GM23338 (cell line): ENCODE results near the gene TRAK1. TPM values are rescaled to one million over a fixed set of nuclear protein-coding genes. Genes with fewer than 3 reads are reported as not detected.

Experiments
- ATAC-seq: fragments of 200-7000 bp; cut with Tn5 transposase; 3 replicates; pipeline ENCODE4 v1.9.1; 2020
- DNase-seq: peaks from one replicate; pipeline ENCODE4 v3.0.0-alpha.2; 2015; ENCODE audit warnings: low spot score
- H2AFZ ChIP-seq: fragments of 200-600 bp; sonication (generic); 2 replicates; pipeline ENCODE4 v1.8.0; 2016; ENCODE audit warnings: antibody characterized with exemption, mild to moderate bottlenecking, moderate library complexity
- H3F3A ChIP-seq: fragments of 200-600 bp; sonication (generic); replicated peaks from 2 replicates; pipeline ENCODE4 v1.8.0; 2017; ENCODE audit warnings: antibody characterized with exemption, mixed run types, low read depth
- H3K27ac ChIP-seq: fragments of 200-600 bp; sonication (generic); 2 replicates; pipeline ENCODE4 v1.6.1; 2016; ENCODE audit warnings: low read depth
- H3K27me3 ChIP-seq: fragments of 200-600 bp; sonication (generic); 2 replicates; pipeline ENCODE4 v1.8.0; 2016; ENCODE audit warnings: mild to moderate bottlenecking, mixed run types, moderate library complexity; ENCODE audit not compliant: insufficient read depth
- H3K36me3 ChIP-seq: fragments of 200-600 bp; sonication (generic); 2 replicates; pipeline ENCODE4 v1.8.0; 2016; ENCODE audit warnings: mild to moderate bottlenecking; ENCODE audit not compliant: insufficient read depth
- H3K4me1 ChIP-seq: fragments of 200-600 bp; sonication (generic); 2 replicates; pipeline ENCODE4 v1.8.0; 2016; ENCODE audit warnings: mild to moderate bottlenecking, moderate library complexity; ENCODE audit not compliant: insufficient read depth
- H3K4me2 ChIP-seq: fragments of 200-600 bp; sonication (generic); 2 replicates; pipeline ENCODE4 v1.7.1; 2017; ENCODE audit warnings: mixed run types
- H3K4me3 ChIP-seq: fragments of 200-600 bp; sonication (generic); 2 replicates; pipeline ENCODE4 v1.6.1; 2016; ENCODE audit warnings: mixed run types
- H3K79me2 ChIP-seq: fragments of 200-600 bp; sonication (generic); replicated peaks from 2 replicates; pipeline ENCODE4 v1.8.0; 2017; ENCODE audit warnings: mild to moderate bottlenecking; ENCODE audit not compliant: insufficient read depth
- H3K9me2 ChIP-seq: fragments of 200-600 bp; sonication (generic); 2 replicates; pipeline ENCODE4 v1.8.0; 2017; ENCODE audit not compliant: insufficient read depth
- H4K20me1 ChIP-seq: fragments of 200-600 bp; sonication (generic); replicated peaks from 2 replicates; pipeline ENCODE4 v1.8.0; 2017; ENCODE audit warnings: mild to moderate bottlenecking; ENCODE audit not compliant: insufficient read depth
- H3K27ac Mint-ChIP-seq: 2 replicates; pipeline ENCODE4 v1.8.0; 2020; ENCODE audit warnings: inconsistent platforms, mild to moderate bottlenecking, moderate library complexity, mixed read lengths
- H3K27me3 Mint-ChIP-seq: 3 replicates; pipeline ENCODE4 v1.8.0; 2022; ENCODE audit warnings: low read depth, mild to moderate bottlenecking, moderate library complexity, mixed read lengths, inconsistent platforms; ENCODE audit not compliant: insufficient read depth, poor library complexity
- H3K36me3 Mint-ChIP-seq: 3 replicates; pipeline ENCODE4 v1.8.0; 2021; ENCODE audit warnings: low read depth, mild to moderate bottlenecking, inconsistent platforms, moderate library complexity, mixed read lengths
- H3K4me1 Mint-ChIP-seq: 3 replicates; pipeline ENCODE4 v1.8.0; 2020; ENCODE audit warnings: mild to moderate bottlenecking, inconsistent platforms, mixed read lengths
- H3K4me3 Mint-ChIP-seq: 3 replicates; pipeline ENCODE4 v1.8.0; 2021; ENCODE audit warnings: moderate library complexity, mild to moderate bottlenecking, inconsistent platforms, mixed read lengths
- H3K9me3 Mint-ChIP-seq: 3 replicates; pipeline ENCODE4 v1.8.0; 2020; ENCODE audit warnings: moderate library complexity, mild to moderate bottlenecking, inconsistent platforms, mixed read lengths
- CREB1 ChIP-seq: fragments of 250-450 bp; sonication (Bioruptor Pico); IDR thresholded peaks from 2 replicates; pipeline ENCODE4 v1.5.0; 2020; ENCODE audit warnings: low read depth, mild to moderate bottlenecking, moderate library complexity
- EZH2 ChIP-seq: fragments of 200-600 bp; sonication (generic); IDR thresholded peaks from one replicate; pipeline ENCODE4 v1.8.0; 2017; ENCODE audit warnings: antibody characterized with exemption, mild to moderate bottlenecking, low read depth; ENCODE audit not compliant: unreplicated experiment
- EZH2phosphoT487 ChIP-seq: fragments of 200-600 bp; sonication (generic); IDR thresholded peaks from one replicate; pipeline ENCODE4 v1.8.1; 2018; ENCODE audit warnings: antibody characterized with exemption; ENCODE audit not compliant: unreplicated experiment
- JUNB ChIP-seq: IDR thresholded peaks from one replicate; pipeline ENCODE4 v1.6.1; 2016; ENCODE audit warnings: antibody characterized with exemption; ENCODE audit not compliant: unreplicated experiment
- NANOG ChIP-seq: IDR thresholded peaks from 2 replicates; pipeline ENCODE4 v1.6.1; 2016; ENCODE audit warnings: antibody characterized with exemption, borderline replicate concordance
- STAT1 ChIP-seq: IDR thresholded peaks from one replicate; pipeline ENCODE4 v1.6.1; 2016; ENCODE audit warnings: antibody characterized with exemption; ENCODE audit not compliant: unreplicated experiment
- polyA plus RNA-seq: library from polyadenylated mRNA; unstranded; fragments of >200 nt; fragmentation: Nextera tagmentation; extraction: Ambion mirVana; gene quantifications from 2 replicates; pipeline ENCODE4 v1.2.1, GENCODE V29; 2016
- total RNA-seq: library from RNA; depleted of rRNA; stranded (reverse); fragments of >200 nt; shearing (Covaris generic); gene quantifications from 2 replicates; pipeline ENCODE4 v1.2.3, GENCODE V29; 2014
- TF ChIP-seq, protein P1 (sequence below): IDR thresholded peaks from 2 replicates; pipeline ENCODE4 v1.6.1; 2016; ENCODE audit warnings: antibody characterized with exemption
- TF ChIP-seq, protein P2 (sequence below): fragments of 250-450 bp; sonication (Bioruptor Pico); IDR thresholded peaks from 2 replicates; pipeline ENCODE4 v1.5.0; 2020; ENCODE audit warnings: mild to moderate bottlenecking, moderate library complexity

The TRAK1 gene
- total and polyA plus RNA-seq, 2 experiments from 2014 or later = 13.4 to 47.4 TPM

DNA sequence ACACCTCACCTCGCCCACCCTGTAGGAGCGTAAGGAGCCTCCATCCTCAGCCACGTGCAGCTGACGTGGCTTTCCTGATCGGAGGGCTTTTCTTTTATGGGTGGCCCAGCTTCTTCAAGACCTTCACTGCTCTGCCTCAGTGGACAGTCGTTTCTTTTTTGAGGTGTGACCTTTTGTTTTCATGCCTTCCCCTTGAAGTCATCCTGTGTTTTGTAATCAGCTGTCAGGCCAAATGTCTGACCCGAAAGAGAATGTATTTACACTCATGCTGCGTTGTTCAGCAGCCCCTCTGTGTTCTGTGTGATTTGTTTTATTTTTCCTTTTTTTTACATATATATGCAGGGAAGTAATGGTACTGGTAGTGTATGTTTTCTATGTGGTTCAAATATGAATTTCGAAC, 133.0 kb downstream of the TRAK1 start (continued):
- TF ChIP-seq, protein P1, sequence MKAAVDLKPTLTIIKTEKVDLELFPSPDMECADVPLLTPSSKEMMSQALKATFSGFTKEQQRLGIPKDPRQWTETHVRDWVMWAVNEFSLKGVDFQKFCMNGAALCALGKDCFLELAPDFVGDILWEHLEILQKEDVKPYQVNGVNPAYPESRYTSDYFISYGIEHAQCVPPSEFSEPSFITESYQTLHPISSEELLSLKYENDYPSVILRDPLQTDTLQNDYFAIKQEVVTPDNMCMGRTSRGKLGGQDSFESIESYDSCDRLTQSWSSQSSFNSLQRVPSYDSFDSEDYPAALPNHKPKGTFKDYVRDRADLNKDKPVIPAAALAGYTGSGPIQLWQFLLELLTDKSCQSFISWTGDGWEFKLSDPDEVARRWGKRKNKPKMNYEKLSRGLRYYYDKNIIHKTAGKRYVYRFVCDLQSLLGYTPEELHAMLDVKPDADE = no peak
- TF ChIP-seq, protein P2, sequence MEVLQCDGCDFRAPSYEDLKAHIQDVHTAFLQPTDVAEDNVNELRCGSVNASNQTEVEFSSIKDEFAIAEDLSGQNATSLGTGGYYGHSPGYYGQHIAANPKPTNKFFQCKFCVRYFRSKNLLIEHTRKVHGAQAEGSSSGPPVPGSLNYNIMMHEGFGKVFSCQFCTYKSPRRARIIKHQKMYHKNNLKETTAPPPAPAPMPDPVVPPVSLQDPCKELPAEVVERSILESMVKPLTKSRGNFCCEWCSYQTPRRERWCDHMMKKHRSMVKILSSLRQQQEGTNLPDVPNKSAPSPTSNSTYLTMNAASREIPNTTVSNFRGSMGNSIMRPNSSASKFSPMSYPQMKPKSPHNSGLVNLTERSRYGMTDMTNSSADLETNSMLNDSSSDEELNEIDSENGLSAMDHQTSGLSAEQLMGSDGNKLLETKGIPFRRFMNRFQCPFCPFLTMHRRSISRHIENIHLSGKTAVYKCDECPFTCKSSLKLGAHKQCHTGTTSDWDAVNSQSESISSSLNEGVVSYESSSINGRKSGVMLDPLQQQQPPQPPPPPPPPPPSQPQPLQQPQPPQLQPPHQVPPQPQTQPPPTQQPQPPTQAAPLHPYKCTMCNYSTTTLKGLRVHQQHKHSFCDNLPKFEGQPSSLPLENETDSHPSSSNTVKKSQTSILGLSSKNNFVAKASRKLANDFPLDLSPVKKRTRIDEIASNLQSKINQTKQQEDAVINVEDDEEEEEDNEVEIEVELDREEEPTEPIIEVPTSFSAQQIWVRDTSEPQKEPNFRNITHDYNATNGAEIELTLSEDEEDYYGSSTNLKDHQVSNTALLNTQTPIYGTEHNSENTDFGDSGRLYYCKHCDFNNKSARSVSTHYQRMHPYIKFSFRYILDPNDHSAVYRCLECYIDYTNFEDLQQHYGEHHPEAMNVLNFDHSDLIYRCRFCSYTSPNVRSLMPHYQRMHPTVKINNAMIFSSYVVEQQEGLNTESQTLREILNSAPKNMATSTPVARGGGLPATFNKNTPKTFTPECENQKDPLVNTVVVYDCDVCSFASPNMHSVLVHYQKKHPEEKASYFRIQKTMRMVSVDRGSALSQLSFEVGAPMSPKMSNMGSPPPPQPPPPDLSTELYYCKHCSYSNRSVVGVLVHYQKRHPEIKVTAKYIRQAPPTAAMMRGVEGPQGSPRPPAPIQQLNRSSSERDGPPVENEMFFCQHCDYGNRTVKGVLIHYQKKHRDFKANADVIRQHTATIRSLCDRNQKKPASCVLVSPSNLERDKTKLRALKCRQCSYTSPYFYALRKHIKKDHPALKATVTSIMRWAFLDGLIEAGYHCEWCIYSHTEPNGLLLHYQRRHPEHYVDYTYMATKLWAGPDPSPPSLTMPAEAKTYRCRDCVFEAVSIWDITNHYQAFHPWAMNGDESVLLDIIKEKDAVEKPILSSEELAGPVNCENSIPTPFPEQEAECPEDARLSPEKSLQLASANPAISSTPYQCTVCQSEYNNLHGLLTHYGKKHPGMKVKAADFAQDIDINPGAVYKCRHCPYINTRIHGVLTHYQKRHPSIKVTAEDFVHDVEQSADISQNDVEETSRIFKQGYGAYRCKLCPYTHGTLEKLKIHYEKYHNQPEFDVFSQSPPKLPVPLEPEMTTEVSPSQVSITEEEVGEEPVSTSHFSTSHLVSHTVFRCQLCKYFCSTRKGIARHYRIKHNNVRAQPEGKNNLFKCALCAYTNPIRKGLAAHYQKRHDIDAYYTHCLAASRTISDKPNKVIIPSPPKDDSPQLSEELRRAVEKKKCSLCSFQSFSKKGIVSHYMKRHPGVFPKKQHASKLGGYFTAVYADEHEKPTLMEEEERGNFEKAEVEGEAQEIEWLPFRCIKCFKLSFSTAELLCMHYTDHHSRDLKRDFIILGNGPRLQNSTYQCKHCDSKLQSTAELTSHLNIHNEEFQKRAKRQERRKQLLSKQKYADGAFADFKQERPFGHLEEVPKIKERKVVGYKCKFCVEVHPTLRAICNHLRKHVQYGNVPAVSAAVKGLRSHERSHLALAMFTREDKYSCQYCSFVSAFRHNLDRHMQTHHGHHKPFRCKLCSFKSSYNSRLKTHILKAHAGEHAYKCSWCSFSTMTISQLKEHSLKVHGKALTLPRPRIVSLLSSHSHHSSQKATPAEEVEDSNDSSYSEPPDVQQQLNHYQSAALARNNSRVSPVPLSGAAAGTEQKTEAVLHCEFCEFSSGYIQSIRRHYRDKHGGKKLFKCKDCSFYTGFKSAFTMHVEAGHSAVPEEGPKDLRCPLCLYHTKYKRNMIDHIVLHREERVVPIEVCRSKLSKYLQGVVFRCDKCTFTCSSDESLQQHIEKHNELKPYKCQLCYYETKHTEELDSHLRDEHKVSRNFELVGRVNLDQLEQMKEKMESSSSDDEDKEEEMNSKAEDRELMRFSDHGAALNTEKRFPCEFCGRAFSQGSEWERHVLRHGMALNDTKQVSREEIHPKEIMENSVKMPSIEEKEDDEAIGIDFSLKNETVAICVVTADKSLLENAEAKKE (CRISPR knock-in tag) = no peak
- TF ChIP-seq NANOG = no peak

DNA sequence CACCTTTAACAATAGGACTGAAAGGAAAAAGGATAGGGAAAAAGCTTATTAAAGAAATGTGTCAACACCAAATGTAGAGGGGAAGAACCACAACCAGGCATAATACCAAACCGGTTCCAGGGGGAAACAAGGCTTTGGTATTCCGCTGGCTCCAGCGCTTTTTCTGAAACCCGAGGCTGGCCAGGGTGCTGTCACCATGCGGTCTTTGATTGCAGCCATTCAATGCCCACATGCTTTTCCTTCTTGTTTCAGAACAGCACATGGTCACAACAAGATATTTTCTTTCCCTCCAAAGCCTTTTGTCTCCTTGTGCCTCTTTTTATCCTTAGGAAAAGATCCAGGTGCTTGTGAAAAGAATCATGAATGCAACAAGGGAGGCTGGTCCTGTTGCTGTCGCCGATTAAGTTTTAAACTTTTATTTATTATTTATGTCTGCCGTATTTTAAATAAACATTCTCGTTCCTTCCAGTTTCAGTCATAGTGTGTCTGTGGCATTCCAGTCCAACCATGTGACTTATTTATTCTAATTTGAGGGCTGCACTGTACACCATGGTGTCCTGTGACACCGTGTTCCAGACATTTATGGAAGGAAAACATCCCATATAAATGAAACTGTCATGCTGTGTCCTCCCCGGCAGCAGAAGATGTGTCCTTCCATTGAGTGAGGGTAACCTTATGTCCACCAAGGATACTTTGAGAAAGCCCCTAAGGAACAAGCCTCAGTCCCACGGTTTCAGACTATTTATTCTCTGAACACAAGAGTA, 133.7 kb downstream of the TRAK1 start:
- no peak overlapping the region for H3K4me2 ChIP-seq
- DNase-seq (no peak), ATAC-seq (no peak)
- H3K27me3 Mint-ChIP-seq = peaks cover 5% of the 10 kb centered on the region
- H3K27me3 ChIP-seq = no peaks in the 10 kb centered on the region
- no peaks in the 10 kb centered on the region; the same call in 1 of the 2 replicates for H4K20me1 ChIP-seq
- H3F3A ChIP-seq = no peaks in the 10 kb centered on the region
- no peaks in the 10 kb centered on the region for H3K79me2 ChIP-seq
- H2AFZ ChIP-seq = no peak overlapping the region
- H3K36me3 Mint-ChIP-seq = peaks cover 22% of the 10 kb centered on the region
- H3K4me3 Mint-ChIP-seq = no peak overlapping the region
- 0 out of 2 replicates have a peak, but pooled peaks cover 4% of the 10 kb centered on the region for H3K9me2 ChIP-seq
- H3K4me1 ChIP-seq = no peaks in the 10 kb centered on the region
- no peak overlapping the region for H3K27ac Mint-ChIP-seq
- H3K9me3 Mint-ChIP-seq = no peaks in the 10 kb centered on the region
- no peaks in the 10 kb centered on the region for H3K36me3 ChIP-seq
- H3K27ac ChIP-seq = no peak overlapping the region
- no peak overlapping the region for H3K4me3 ChIP-seq
- H3K4me1 Mint-ChIP-seq = 0 out of 3 replicates have a peak, but pooled peaks cover 3% of the 10 kb centered on the region
- TF ChIP-seq JUNB (no peak), CREB1 (CRISPR knock-in tag) (no peak), EZH2phosphoT487 (no peak), STAT1 (no peak), EZH2 (no peak)
- TF ChIP-seq, protein P2 (CRISPR knock-in tag) = no peak
